AG09309 (cell line): ENCODE data around the gene WDR27.
A peak's percentile ranks its signal among the peaks of the same experiment; 100 is the strongest.

Source experiments
- DNase-seq: peaks from one replicate; pipeline ENCODE4 v3.0.0-alpha.2; 2010; ENCODE audit warnings: low read depth
- H3K4me3 ChIP-seq: 2 replicates; pipeline ENCODE4 v1.5.1; 2011; ENCODE audit warnings: mild to moderate bottlenecking, low read depth, low read length, moderate library complexity; ENCODE audit not compliant: control insufficient read depth
- TF ChIP-seq, protein P1 (sequence below): IDR thresholded peaks from 2 replicates; pipeline ENCODE4 v1.5.1; 2011; ENCODE audit warnings: mild to moderate bottlenecking, low read depth, low read length, inconsistent platforms; ENCODE audit not compliant: insufficient read depth, control insufficient read depth; ENCODE audit errors: missing control alignments

Gene WDR27

DNA sequence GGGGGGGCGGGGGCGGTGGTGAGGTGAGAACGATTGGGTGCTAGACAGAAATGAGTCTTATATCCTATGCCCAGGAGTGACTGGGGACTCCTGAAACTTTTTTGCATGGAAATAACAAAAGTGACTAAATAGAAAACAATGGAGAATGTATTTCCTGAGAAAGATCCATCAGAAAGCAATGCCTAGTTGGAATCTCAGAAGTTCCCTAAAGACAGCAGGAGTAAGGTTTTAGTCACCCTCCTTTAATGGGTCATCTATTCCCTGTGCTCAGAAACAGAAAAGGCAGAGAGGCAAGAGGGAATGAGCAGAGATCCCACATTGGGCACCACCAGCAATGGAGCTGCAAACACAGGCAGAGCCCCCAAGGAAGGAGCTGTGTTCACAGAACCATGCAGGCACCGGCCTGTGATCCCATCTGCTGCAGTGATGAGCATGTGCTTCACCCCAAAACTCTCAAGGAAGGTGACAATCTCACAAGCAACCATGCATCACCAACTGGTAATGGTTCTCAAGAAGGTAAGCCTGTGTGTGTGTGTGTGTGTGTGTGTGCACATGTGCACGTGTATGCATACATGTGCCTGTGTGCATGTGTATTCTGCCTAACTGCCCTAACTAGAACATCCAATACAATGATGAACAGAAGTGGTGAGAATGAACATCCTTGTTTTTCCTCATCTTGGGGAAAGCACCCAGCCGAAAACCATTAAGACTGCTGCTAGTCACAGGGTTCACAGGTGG is 168.4 kb downstream of the WDR27 start:
- DNase-seq, result no peak
- H3K4me3 ChIP-seq, result no peak overlapping the region
- TF ChIP-seq, protein P1, sequence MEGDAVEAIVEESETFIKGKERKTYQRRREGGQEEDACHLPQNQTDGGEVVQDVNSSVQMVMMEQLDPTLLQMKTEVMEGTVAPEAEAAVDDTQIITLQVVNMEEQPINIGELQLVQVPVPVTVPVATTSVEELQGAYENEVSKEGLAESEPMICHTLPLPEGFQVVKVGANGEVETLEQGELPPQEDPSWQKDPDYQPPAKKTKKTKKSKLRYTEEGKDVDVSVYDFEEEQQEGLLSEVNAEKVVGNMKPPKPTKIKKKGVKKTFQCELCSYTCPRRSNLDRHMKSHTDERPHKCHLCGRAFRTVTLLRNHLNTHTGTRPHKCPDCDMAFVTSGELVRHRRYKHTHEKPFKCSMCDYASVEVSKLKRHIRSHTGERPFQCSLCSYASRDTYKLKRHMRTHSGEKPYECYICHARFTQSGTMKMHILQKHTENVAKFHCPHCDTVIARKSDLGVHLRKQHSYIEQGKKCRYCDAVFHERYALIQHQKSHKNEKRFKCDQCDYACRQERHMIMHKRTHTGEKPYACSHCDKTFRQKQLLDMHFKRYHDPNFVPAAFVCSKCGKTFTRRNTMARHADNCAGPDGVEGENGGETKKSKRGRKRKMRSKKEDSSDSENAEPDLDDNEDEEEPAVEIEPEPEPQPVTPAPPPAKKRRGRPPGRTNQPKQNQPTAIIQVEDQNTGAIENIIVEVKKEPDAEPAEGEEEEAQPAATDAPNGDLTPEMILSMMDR, result no peak

- no peak overlapping the region for H3K4me3 ChIP-seq
- DNase-seq, result no peak
- TF ChIP-seq, protein P1, result no peak
Measured at GRCh38 chr6:169530752-169531123, 171.1 kb downstream of the WDR27 start.

- H3K4me3 ChIP-seq, result no peak overlapping the region
- TF ChIP-seq, protein P1, result no peak
- DNase-seq, result peak; percentile 74
Measured at GRCh38 chr6:169529931-169530751, 171.7 kb downstream of the WDR27 start.

- TF ChIP-seq, protein P1, result no peak
- no peak for DNase-seq
Measured at GRCh38 chr6:169528755-169529154, 173.1 kb downstream of the WDR27 start.

GRCh38 chr6:169527306-169527705 is 174.5 kb downstream of the WDR27 start:
- TF ChIP-seq, protein P1, result no peak
- H3K4me3 ChIP-seq, result no peak overlapping the region
- DNase-seq, result no peak

More at GRCh38 chr6:169528755-169529154, 173.1 kb downstream of the WDR27 start:
- no peak overlapping the region for H3K4me3 ChIP-seq

DNA sequence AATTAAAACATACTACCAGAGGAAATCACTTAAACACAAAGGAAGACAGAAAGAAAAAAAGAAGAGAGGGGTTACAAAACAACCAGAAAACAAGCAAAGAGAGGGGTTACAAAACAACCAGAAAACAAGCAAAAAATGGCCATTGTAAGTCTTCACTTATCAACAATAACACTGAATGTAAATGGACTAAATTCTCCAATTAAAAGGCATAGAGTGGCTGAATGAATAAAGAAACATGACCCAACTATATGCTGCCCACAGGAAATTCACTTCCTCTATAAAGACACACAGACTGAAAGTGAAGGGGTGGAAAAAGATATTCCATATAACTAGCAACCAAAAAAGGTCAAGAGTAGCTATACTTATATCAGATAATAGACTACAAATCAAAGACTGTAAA is 180.0 kb downstream of the WDR27 start:
- TF ChIP-seq, protein P1, result no peak
- H3K4me3 ChIP-seq, result no peak overlapping the region
- DNase-seq, result no peak
